ENCODE data around the gene IRX6.

Gene IRX6

GRCh38 chr16:55283812-55284717 lies 39.9 kb upstream of the IRX6 start:
- no peak overlapping the region for H3K18ac ChIP-seq (ENCODE audit: low read length)
- no peak overlapping the region for H2AFZ ChIP-seq (ENCODE audit: low read length)
- no peak overlapping the region for H4K8ac ChIP-seq (ENCODE audit: low read depth, low read length)
- no peaks in the 10 kb centered on the region for H3K79me1 ChIP-seq (ENCODE audit: low read depth, low read length)
- no peak overlapping the region for H3K14ac ChIP-seq (ENCODE audit: low read length)
- H3K9me3 ChIP-seq (replicated peaks in 1 of 2; ENCODE audit: control insufficient read depth in 2 of 2, insufficient read depth in 1 of 2, low read depth in 1 of 2, low read length in 2 of 2), result no peaks in the 10 kb centered on the region
- no peak overlapping the region for H3K4me2 ChIP-seq (ENCODE audit: insufficient read depth, low read length, poor library complexity, severe bottlenecking)
- peaks cover 0 to 6% (median 0%) of the 10 kb centered on the region in 3 experiments for H3K27me3 ChIP-seq (ENCODE audit: control insufficient read depth in 3 of 3, insufficient read depth in 3 of 3, low read depth in 1 of 3, low read length in 3 of 3)
- H2BK120ac ChIP-seq (ENCODE audit: low read depth, low read length), result no peak overlapping the region
- H3K27ac ChIP-seq (replicated peaks; ENCODE audit: low read length), result no peak overlapping the region
- no peak overlapping the region for H2AK5ac ChIP-seq (ENCODE audit: low read depth, low read length)
- no peak overlapping the region for H2BK15ac ChIP-seq (ENCODE audit: low read length)
- H3K36me3 ChIP-seq (replicated peaks in 1 of 2; ENCODE audit: control insufficient read depth in 2 of 2, insufficient read depth in 2 of 2, low read length in 2 of 2), result no peaks in the 10 kb centered on the region
- no peak overlapping the region for H2BK5ac ChIP-seq (ENCODE audit: low read length)
- H3K9ac ChIP-seq (ENCODE audit: low read depth, low read length, poor library complexity), result no peak overlapping the region
- no peak overlapping the region for H3K4me3 ChIP-seq (ENCODE audit: low read length in 2 of 2)
- H3K23ac ChIP-seq (ENCODE audit: low read depth, low read length, poor library complexity), result no peak overlapping the region
- WGBS, 2 donors (ENCODE audit: extremely low coverage in 2 of 2, insufficient read length in 2 of 2, insufficient replicate concordance in 1 of 2), result no CpG with 5 or more reads among the region's 12 CpGs
- no peak for DNase-seq (ENCODE audit: low spot score)
- no peak overlapping the region for H3K4ac ChIP-seq (ENCODE audit: low read length)
- H3K4me1 ChIP-seq (ENCODE audit: control insufficient read depth in 2 of 2, insufficient read depth in 1 of 2, low read depth in 1 of 2, low read length in 2 of 2), result no peaks in the 10 kb centered on the region
- no peak overlapping the region for H4K91ac ChIP-seq (ENCODE audit: low read depth, low read length, poor library complexity)
- no peak overlapping the region for H2BK12ac ChIP-seq (ENCODE audit: low read length)

- Histone ChIP-seq H3K4me1 (ENCODE audit: control insufficient read depth in 2 of 2, insufficient read depth in 1 of 2, low read depth in 1 of 2, low read length in 2 of 2) (no peaks in the 10 kb centered on the region), H3K14ac (ENCODE audit: low read length) (no peak overlapping the region), H3K18ac (ENCODE audit: low read length) (no peak overlapping the region), H3K4me2 (ENCODE audit: insufficient read depth, low read length, poor library complexity, severe bottlenecking) (no peak overlapping the region), H2AK5ac (ENCODE audit: low read depth, low read length) (no peak overlapping the region), H3K9me3 (replicated peaks in 1 of 2; ENCODE audit: control insufficient read depth in 2 of 2, insufficient read depth in 1 of 2, low read depth in 1 of 2, low read length in 2 of 2) (no peaks in the 10 kb centered on the region), H3K36me3 (replicated peaks in 1 of 2; ENCODE audit: control insufficient read depth in 2 of 2, insufficient read depth in 2 of 2, low read length in 2 of 2) (no peaks in the 10 kb centered on the region), H3K23ac (ENCODE audit: low read depth, low read length, poor library complexity) (no peak overlapping the region), H3K27ac (replicated peaks; ENCODE audit: low read length) (no peak overlapping the region), H3K27me3 (ENCODE audit: control insufficient read depth in 3 of 3, insufficient read depth in 3 of 3, low read depth in 1 of 3, low read length in 3 of 3) (no peaks in the 10 kb centered on the region), H4K91ac (ENCODE audit: low read depth, low read length, poor library complexity) (no peak overlapping the region), H2AFZ (ENCODE audit: low read length) (no peak overlapping the region), H4K8ac (ENCODE audit: low read depth, low read length) (no peak overlapping the region), H3K79me1 (ENCODE audit: low read depth, low read length) (no peaks in the 10 kb centered on the region), H2BK5ac (ENCODE audit: low read length) (no peak overlapping the region), H2BK120ac (ENCODE audit: low read depth, low read length) (no peak overlapping the region), H2BK15ac (ENCODE audit: low read length) (no peak overlapping the region), H2BK12ac (ENCODE audit: low read length) (no peak overlapping the region), H3K4ac (ENCODE audit: low read length) (no peak overlapping the region), H3K9ac (ENCODE audit: low read depth, low read length, poor library complexity) (no peak overlapping the region), H3K4me3 (ENCODE audit: low read length in 2 of 2) (no peak overlapping the region)
- no peak for DNase-seq (ENCODE audit: low spot score)
- WGBS, 2 donors (ENCODE audit: extremely low coverage in 2 of 2, insufficient read length in 2 of 2, insufficient replicate concordance in 1 of 2), result no CpG with 5 or more reads among the region's 6 CpGs
Measured at GRCh38 chr16:55284718-55285099, 39.3 kb upstream of the IRX6 start.

GRCh38 chr16:55285586-55285985 lies 38.4 kb upstream of the IRX6 start:
- Histone ChIP-seq H3K14ac (ENCODE audit: low read length) (no peak overlapping the region), H2BK12ac (ENCODE audit: low read length) (no peak overlapping the region), H3K79me1 (ENCODE audit: low read depth, low read length) (no peaks in the 10 kb centered on the region), H2AK5ac (ENCODE audit: low read depth, low read length) (no peak overlapping the region), H3K4me3 (ENCODE audit: low read length in 2 of 2) (no peak overlapping the region), H3K18ac (ENCODE audit: low read length) (no peak overlapping the region), H3K4ac (ENCODE audit: low read length) (no peak overlapping the region), H3K27me3 (ENCODE audit: control insufficient read depth in 3 of 3, insufficient read depth in 3 of 3, low read depth in 1 of 3, low read length in 3 of 3) (no peaks in the 10 kb centered on the region), H4K91ac (ENCODE audit: low read depth, low read length, poor library complexity) (no peak overlapping the region), H2BK5ac (ENCODE audit: low read length) (no peak overlapping the region), H3K9me3 (replicated peaks in 1 of 2; ENCODE audit: control insufficient read depth in 2 of 2, insufficient read depth in 1 of 2, low read depth in 1 of 2, low read length in 2 of 2) (no peaks in the 10 kb centered on the region), H2BK120ac (ENCODE audit: low read depth, low read length) (no peak overlapping the region), H2BK15ac (ENCODE audit: low read length) (no peak overlapping the region), H3K27ac (replicated peaks; ENCODE audit: low read length) (no peak overlapping the region), H2AFZ (ENCODE audit: low read length) (no peak overlapping the region), H3K36me3 (replicated peaks in 1 of 2; ENCODE audit: control insufficient read depth in 2 of 2, insufficient read depth in 2 of 2, low read length in 2 of 2) (no peaks in the 10 kb centered on the region), H3K23ac (ENCODE audit: low read depth, low read length, poor library complexity) (no peak overlapping the region), H3K4me2 (ENCODE audit: insufficient read depth, low read length, poor library complexity, severe bottlenecking) (no peak overlapping the region), H3K4me1 (ENCODE audit: control insufficient read depth in 2 of 2, insufficient read depth in 1 of 2, low read depth in 1 of 2, low read length in 2 of 2) (no peaks in the 10 kb centered on the region), H3K9ac (ENCODE audit: low read depth, low read length, poor library complexity) (no peak overlapping the region), H4K8ac (ENCODE audit: low read depth, low read length) (no peak overlapping the region)
- no CpG with 5 or more reads among the region's 2 CpGs for WGBS, 2 donors (ENCODE audit: extremely low coverage in 2 of 2, insufficient read length in 2 of 2, insufficient replicate concordance in 1 of 2)
- no peak for DNase-seq (ENCODE audit: low spot score)

- Histone ChIP-seq H2AK5ac (ENCODE audit: low read depth, low read length) (no peak overlapping the region), H4K91ac (ENCODE audit: low read depth, low read length, poor library complexity) (no peak overlapping the region), H3K4ac (ENCODE audit: low read length) (no peak overlapping the region), H3K9ac (ENCODE audit: low read depth, low read length, poor library complexity) (no peak overlapping the region), H4K8ac (ENCODE audit: low read depth, low read length) (no peak overlapping the region), H3K79me1 (ENCODE audit: low read depth, low read length) (no peaks in the 10 kb centered on the region), H3K23ac (ENCODE audit: low read depth, low read length, poor library complexity) (no peak overlapping the region), H3K4me1 (ENCODE audit: control insufficient read depth in 2 of 2, insufficient read depth in 1 of 2, low read depth in 1 of 2, low read length in 2 of 2) (peaks cover 7 to 13% of the 10 kb centered on the region in 2 donors), H3K36me3 (replicated peaks in 1 of 2; ENCODE audit: control insufficient read depth in 2 of 2, insufficient read depth in 2 of 2, low read length in 2 of 2) (no peaks in the 10 kb centered on the region), H2BK120ac (ENCODE audit: low read depth, low read length) (no peak overlapping the region), H2AFZ (ENCODE audit: low read length) (no peak overlapping the region), H3K27ac (replicated peaks; ENCODE audit: low read length) (no peak overlapping the region), H3K9me3 (replicated peaks in 1 of 2; ENCODE audit: control insufficient read depth in 2 of 2, insufficient read depth in 1 of 2, low read depth in 1 of 2, low read length in 2 of 2) (no peaks in the 10 kb centered on the region), H3K14ac (ENCODE audit: low read length) (no peak overlapping the region), H3K4me3 (ENCODE audit: low read length in 2 of 2) (no peak overlapping the region), H3K4me2 (ENCODE audit: insufficient read depth, low read length, poor library complexity, severe bottlenecking) (no peak overlapping the region), H3K18ac (ENCODE audit: low read length) (no peak overlapping the region), H2BK15ac (ENCODE audit: low read length) (no peak overlapping the region), H3K27me3 (ENCODE audit: control insufficient read depth in 3 of 3, insufficient read depth in 3 of 3, low read depth in 1 of 3, low read length in 3 of 3) (peaks cover 0 to 2% (median 0%) of the 10 kb centered on the region in 3 experiments), H2BK5ac (ENCODE audit: low read length) (no peak overlapping the region), H2BK12ac (ENCODE audit: low read length) (no peak overlapping the region)
- no CpG with 5 or more reads among the region's 2 CpGs for WGBS, 2 donors (ENCODE audit: extremely low coverage in 2 of 2, insufficient read length in 2 of 2, insufficient replicate concordance in 1 of 2)
- no peak for DNase-seq (ENCODE audit: low spot score)
Measured at GRCh38 chr16:55289353-55289752, 34.6 kb upstream of the IRX6 start.
